ENCODE data around the gene SLC25A51.

The SLC25A51 gene, protein sequence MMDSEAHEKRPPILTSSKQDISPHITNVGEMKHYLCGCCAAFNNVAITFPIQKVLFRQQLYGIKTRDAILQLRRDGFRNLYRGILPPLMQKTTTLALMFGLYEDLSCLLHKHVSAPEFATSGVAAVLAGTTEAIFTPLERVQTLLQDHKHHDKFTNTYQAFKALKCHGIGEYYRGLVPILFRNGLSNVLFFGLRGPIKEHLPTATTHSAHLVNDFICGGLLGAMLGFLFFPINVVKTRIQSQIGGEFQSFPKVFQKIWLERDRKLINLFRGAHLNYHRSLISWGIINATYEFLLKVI

DNA sequence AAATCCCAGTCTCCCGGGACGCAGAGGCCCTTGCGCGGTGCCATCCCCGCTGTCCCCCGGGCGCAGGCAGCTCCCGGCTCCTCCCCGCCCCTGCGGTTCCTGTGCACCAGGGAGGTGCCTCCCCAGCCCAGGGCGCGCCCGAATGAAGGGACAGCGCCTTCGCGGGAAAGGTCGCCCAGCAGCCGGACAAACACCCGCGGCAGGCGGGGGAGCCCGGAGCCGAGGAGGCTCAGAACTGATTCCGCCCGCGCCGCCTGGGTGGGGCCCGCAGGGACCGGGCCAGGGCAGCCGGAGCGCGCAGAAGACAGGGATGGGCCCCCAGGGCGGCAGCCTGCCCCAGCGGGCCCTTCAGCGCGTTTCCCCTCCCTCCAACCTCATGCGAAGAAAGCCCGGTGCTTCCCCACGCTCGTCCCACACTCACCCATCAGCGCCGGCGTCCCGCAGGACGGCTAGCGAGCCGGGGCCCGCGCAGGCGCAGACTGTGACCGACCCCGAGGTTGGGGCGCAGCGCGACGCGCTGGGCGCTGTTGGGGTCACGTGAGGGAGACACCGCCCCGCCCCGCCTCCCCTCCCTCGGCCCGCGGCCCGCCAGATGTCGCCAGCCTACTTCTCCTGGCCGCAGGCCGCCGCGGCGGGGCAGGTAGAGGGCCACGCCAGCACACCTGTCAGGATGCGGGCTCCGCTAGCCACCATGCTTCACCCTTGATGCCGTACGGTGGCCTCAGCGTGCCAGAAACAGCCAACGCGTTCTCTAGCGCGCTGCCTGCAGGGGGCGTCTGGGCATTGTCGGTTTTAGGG lies at the start of gene SLC25A51:
Gene SLC25A51, minus strand, starts transcription at position 481 of the 798 bp plus-strand sequence. CDS start 15,577 bp downstream, outside the sequence.
- H3K27me3 Mint-ChIP-seq (ENCODE audit: low read depth) = no peaks in the 10 kb centered on the region
- H3K9me3 Mint-ChIP-seq = no peaks in the 10 kb centered on the region
- H3K4me1 Mint-ChIP-seq (ENCODE audit: low read depth) = peaks cover 20% of the 10 kb centered on the region
- H3K4me3 Mint-ChIP-seq = peak within 1 kb of the TSS; percentile 89
- H3K36me3 Mint-ChIP-seq (ENCODE audit: low read depth) = peaks cover 5% of the 10 kb centered on the region
- H3K27ac Mint-ChIP-seq = peak within 1 kb of the TSS; percentile 94

DNA sequence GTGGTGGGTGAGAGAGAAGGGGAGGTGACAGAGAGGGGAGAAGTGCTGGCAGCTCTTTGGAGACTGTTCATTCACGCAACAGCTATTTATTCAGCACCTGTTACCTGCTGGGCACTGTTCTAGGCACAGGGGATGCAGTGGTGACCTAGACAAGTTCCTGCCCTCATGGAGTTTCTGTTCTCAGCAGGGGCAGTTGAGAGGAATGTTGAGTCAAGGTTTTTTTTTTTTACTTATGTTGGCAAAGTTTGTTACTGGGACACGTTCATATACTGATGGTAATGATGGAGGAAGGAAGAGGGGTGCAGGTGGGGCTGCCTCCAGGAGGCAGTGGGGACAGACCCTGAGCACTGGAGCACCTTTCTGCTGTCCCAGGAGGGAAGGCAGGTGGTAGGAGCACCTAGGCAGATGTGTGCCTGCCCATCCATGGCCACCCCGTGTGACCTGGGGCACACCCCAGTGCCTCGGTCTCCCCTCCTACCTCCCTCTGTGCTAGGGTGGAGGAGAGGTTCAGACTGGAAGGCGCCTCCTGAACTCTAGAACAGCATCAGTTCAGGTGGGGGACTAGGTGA lies 49.4 kb upstream of the SLC25A51 start:
- Mint-ChIP-seq H3K27me3 (ENCODE audit: low read depth) (no peaks in the 10 kb centered on the region), H3K4me3 (no peak overlapping the region), H3K36me3 (ENCODE audit: low read depth) (no peaks in the 10 kb centered on the region), H3K9me3 (no peaks in the 10 kb centered on the region), H3K27ac (peak overlapping the region; percentile 89), H3K4me1 (ENCODE audit: low read depth) (peaks cover 25% of the 10 kb centered on the region)

DNA sequence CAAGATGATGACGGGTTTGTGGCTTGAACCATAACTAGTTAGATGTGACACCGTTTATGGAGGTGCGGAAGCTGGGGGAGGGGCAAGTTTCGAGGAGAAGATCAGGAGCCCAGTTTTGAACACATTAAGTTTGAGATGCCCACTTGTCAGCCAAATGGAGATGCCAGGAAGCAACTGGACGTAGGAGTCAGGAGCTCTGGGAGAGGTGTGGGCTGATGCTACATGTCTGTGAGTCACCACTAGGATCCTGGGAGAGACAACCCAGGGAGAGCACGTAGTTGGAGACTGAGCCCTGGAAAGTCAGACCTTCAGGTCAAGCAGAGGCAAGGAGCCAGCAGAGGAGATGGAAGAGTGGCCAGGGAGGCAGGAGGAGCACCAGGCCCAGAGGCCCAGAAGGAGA lies 48.8 kb upstream of the SLC25A51 start:
- Mint-ChIP-seq H3K4me3 (no peak overlapping the region), H3K9me3 (no peaks in the 10 kb centered on the region), H3K27me3 (ENCODE audit: low read depth) (no peaks in the 10 kb centered on the region), H3K27ac (peak overlapping the region; percentile 62), H3K4me1 (ENCODE audit: low read depth) (peaks cover 25% of the 10 kb centered on the region), H3K36me3 (ENCODE audit: low read depth) (no peaks in the 10 kb centered on the region)

DNA sequence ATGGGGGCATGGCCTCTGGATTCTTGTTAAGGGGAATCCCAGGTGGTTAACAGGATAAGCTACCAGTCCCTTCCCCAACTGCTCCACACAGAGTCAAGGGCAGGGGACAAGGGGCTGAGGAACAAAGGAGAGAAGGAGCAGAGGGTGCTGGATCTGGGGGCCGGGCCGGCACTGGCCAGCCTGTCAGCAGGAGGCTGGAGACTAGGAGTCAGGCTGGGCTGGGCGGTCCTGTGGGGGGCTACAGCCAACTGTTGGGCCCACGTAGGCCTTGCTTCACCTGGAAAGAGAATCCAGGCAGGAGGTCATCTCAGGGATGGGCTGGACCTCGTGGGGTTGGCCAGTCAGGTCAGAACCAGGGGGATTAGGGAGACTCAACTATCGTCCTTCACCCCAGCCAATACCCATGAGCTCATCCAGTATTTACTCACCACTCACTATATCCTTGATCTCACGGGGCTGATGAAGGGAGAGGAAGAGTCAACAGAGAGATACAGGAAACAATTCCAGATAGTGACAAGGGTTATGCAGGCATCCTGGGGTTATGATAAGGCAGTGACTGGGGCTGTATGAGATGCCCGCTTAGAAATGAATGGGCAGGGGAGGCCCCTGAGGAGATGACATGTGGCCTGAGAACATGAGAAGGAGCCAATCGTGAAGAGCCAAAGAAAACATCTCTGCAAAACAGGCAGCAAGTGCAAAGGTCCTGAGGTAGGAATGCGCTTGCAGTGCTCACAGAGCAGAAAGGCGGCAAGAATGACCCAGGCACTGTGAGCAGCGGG lies 47.9 kb upstream of the SLC25A51 start:
- Mint-ChIP-seq H3K27me3 (ENCODE audit: low read depth) (no peaks in the 10 kb centered on the region), H3K4me1 (ENCODE audit: low read depth) (peaks cover 25% of the 10 kb centered on the region), H3K9me3 (no peaks in the 10 kb centered on the region), H3K4me3 (no peak overlapping the region), H3K27ac (no peak overlapping the region), H3K36me3 (ENCODE audit: low read depth) (no peaks in the 10 kb centered on the region)

DNA sequence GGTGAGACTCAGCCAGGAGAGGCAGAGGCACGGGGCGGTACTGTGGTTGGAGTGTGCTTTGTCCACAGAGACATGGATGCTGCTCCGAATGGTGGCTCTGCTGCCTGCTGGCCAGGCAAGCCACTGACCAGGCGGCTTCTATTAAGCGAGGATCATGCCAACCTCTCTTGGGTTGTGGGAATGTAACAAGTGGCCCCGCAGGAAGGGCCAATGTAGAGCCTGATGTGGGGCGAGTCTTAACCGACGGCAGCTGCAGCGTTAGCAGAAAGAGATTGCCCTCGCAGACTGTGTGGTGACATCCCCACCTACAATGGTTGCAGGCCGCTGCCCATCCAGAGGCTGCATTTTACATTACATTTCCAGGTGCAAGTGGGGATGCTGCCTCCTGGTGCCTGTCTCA lies 46.6 kb upstream of the SLC25A51 start:
- Mint-ChIP-seq H3K4me1 (ENCODE audit: low read depth) (peaks cover 25% of the 10 kb centered on the region), H3K27ac (no peak overlapping the region), H3K27me3 (ENCODE audit: low read depth) (no peaks in the 10 kb centered on the region), H3K4me3 (no peak overlapping the region), H3K9me3 (no peaks in the 10 kb centered on the region), H3K36me3 (ENCODE audit: low read depth) (no peaks in the 10 kb centered on the region)

DNA sequence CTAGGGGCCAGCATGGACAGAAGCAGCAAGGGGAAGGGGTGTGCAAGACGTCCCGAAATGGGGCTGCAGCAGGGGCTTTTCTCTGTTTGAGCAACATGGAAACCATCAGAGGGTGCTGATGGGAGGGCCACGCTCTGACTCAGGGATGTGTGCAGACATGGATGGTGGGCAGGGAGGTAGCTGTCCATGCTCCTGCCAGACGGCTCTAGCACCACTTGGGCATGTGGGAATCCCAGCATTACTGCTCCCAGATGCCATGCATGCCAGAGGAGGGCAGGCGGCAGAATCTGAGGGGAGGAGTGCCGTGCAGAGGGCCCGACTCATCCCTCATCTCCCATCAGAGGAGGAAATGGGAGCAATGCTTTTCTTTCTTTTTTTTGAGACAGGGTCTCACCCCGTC lies 45.6 kb upstream of the SLC25A51 start:
- Mint-ChIP-seq H3K27me3 (ENCODE audit: low read depth) (no peaks in the 10 kb centered on the region), H3K4me1 (ENCODE audit: low read depth) (peaks cover 23% of the 10 kb centered on the region), H3K36me3 (ENCODE audit: low read depth) (no peaks in the 10 kb centered on the region), H3K27ac (no peak overlapping the region), H3K9me3 (no peaks in the 10 kb centered on the region), H3K4me3 (no peak overlapping the region)

DNA sequence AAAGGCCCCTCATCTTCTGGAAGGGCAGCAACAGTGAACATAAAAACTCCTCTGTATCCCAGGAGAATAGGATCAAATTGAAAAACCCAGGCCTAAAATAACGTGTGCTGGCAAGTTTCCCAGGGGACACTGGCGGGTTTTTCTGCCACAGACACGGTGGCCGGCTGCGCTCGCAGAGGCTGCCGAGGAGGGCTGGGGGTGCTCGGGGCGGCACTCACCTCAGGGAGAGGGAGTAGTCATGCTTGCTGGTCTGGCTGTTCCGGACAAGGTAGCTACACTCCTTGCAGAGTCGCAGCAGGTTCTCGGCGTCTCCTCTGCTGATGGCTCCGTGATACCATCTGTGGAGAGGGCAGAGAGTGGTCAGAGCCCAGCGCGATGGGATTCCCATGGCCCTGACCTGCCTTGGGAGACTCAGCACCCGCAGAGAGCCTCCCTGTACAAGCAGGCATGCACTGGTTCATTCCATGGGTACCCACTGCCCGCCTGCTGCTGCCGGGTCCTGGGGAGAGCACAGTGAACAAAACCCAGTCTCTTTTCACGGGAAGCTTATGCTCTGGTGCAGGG lies 44.6 kb upstream of the SLC25A51 start:
- no peak overlapping the region for H3K4me3 Mint-ChIP-seq
- no peaks in the 10 kb centered on the region for H3K36me3 Mint-ChIP-seq (ENCODE audit: low read depth)
- no peaks in the 10 kb centered on the region for H3K9me3 Mint-ChIP-seq
- no peaks in the 10 kb centered on the region for H3K27me3 Mint-ChIP-seq (ENCODE audit: low read depth)
- peaks cover 14% of the 10 kb centered on the region for H3K4me1 Mint-ChIP-seq (ENCODE audit: low read depth)
- no peak overlapping the region for H3K27ac Mint-ChIP-seq

DNA sequence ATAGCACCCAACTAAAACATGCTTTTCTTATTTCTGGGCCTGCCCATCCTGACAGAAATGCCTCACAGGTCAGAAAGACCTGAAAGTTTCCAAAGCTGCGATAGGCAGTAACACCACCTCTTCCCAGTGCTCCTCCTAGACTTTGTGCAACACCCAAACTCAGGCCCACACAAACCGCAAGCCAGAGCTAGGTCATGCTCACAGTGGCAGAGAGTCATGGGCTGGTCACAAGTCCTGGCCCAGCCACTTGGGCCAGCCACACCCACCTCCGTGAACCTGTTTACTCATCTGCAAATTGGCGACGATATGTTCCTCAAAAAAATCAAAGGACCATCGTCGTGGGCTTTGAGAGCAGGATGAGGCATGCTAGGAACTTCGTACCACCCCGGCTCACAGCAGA lies 44.0 kb upstream of the SLC25A51 start:
- H3K4me3 Mint-ChIP-seq = no peak overlapping the region
- H3K27me3 Mint-ChIP-seq (ENCODE audit: low read depth) = no peaks in the 10 kb centered on the region
- H3K9me3 Mint-ChIP-seq = no peaks in the 10 kb centered on the region
- no peak overlapping the region for H3K27ac Mint-ChIP-seq
- H3K4me1 Mint-ChIP-seq (ENCODE audit: low read depth) = peaks cover 8% of the 10 kb centered on the region
- no peaks in the 10 kb centered on the region for H3K36me3 Mint-ChIP-seq (ENCODE audit: low read depth)

DNA sequence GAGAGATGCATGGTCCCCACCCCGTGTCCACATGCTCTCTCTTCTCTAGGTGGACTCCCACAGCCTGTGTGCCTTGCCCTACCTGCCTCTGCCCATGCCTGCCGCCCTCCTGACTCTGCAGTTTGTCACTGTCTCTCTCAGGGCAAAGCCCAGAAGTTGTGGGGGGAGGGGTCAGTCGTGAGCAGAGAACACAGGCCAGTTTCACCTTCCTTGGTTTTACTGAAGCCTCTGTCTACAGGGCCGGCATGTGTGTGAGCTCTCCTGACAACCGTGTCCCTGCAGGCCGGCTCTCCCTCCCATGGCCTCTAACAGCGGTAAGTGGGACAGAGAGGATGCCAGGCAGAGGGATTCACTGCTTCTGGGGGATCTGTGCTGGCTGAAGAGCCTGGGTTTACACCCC lies 43.5 kb upstream of the SLC25A51 start:
- Mint-ChIP-seq H3K36me3 (ENCODE audit: low read depth) (no peaks in the 10 kb centered on the region), H3K9me3 (no peaks in the 10 kb centered on the region), H3K4me1 (ENCODE audit: low read depth) (peaks cover 5% of the 10 kb centered on the region), H3K27me3 (ENCODE audit: low read depth) (no peaks in the 10 kb centered on the region), H3K27ac (no peak overlapping the region), H3K4me3 (no peak overlapping the region)

DNA sequence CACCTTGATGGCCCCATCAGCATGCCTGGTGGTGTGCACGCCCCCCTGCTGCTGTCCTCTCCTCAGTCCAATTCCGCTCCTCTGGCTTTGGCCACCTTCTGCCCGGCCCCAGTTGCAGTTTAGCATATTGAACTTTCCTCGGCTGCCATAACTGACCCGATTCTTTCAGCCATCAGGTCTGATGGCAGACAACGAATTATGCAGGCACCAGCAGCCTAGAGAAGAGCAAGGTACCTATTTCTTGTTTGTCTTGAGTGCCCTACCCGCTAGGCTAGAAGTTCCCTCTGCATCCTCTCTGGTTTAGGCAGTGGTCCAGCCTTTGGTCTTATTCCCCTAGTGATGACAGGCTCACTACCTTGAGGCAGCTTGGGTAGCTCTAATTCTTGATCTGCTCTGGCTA lies 43.0 kb upstream of the SLC25A51 start:
- H3K27ac Mint-ChIP-seq = no peak overlapping the region
- no peaks in the 10 kb centered on the region for H3K36me3 Mint-ChIP-seq (ENCODE audit: low read depth)
- peaks cover 1% of the 10 kb centered on the region for H3K4me1 Mint-ChIP-seq (ENCODE audit: low read depth)
- H3K27me3 Mint-ChIP-seq (ENCODE audit: low read depth) = no peaks in the 10 kb centered on the region
- no peaks in the 10 kb centered on the region for H3K9me3 Mint-ChIP-seq
- no peak overlapping the region for H3K4me3 Mint-ChIP-seq

DNA sequence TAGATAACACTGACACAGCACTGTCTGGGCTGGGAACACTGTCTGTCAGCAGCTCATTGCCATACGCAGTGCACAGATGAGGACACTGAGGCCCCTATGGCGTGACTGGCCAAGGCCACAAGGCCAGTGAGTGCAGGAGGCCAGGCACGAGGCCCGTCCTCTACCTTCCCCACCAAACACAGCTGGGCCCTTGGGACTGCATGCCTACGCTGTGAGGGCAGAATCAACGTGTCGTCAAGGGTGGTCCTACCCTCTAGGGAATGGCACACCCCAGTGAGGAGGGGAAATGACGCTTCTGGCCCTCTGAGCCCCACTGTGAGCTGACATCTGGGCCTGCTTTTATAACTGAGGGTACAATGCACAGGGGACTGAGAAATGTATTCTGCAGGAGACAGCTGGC lies 42.1 kb upstream of the SLC25A51 start:
- Mint-ChIP-seq H3K36me3 (ENCODE audit: low read depth) (no peaks in the 10 kb centered on the region), H3K27ac (no peak overlapping the region), H3K4me1 (ENCODE audit: low read depth) (no peaks in the 10 kb centered on the region), H3K9me3 (no peaks in the 10 kb centered on the region), H3K4me3 (no peak overlapping the region), H3K27me3 (ENCODE audit: low read depth) (no peaks in the 10 kb centered on the region)

DNA sequence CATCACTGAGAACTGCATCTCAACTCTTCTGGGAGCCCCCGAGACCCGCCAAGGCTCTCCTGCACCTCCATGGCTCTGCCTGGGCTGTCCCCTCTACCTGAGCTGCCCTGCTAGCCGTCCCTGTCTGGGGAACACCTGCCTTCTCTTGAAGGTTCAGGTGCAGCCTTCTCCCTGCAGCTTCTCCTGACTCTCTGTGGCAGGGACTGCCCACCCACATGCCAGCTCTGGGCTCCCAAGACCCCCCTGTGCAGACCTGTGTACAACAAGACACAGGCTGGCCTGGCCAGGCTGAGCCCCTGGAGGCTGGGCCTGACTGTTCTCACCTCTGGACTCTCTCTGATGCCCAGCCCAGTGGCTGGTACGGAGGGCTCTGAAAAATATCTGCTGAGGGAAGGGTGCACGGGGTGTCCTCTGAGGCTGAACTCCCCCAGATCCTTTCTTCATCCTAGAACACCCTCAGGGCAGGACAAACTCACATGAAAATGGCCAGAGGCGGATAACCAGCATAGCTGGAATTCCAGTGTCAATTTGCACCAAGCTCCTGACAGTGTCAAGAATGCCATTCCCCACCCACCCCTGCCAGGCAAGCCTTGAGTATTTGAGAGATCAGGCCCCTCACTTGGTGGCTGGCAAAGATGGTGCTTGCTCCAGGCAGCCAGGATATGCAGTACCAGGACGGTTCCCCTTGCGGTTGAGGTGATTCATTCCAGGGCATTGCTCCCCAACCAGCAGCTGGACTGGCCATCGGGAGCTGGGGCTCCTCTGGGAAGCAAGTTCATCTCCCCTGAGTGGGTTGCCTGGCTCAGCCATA lies 40.9 kb upstream of the SLC25A51 start:
- no peaks in the 10 kb centered on the region for H3K4me1 Mint-ChIP-seq (ENCODE audit: low read depth)
- no peaks in the 10 kb centered on the region for H3K36me3 Mint-ChIP-seq (ENCODE audit: low read depth)
- no peak overlapping the region for H3K27ac Mint-ChIP-seq
- no peaks in the 10 kb centered on the region for H3K27me3 Mint-ChIP-seq (ENCODE audit: low read depth)
- no peaks in the 10 kb centered on the region for H3K9me3 Mint-ChIP-seq
- H3K4me3 Mint-ChIP-seq = no peak overlapping the region

DNA sequence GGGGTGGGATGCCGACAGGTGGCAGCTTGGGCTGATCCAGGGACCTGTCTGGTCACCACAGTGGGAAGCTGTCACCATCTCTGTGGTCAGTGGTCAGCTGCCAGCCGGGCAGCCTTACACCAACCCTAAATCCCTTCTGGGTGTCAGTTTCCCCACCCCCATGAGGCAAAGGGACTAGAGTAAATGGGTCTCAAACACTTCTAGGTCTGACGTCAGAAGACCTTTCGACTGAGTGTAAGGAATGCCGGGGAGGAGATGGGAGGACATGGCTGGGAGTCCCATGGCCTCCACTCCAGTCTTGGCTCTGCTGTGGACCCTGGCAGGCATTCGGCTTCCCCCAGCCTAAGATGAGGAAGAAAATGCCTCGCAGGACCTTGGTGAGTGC lies 40.3 kb upstream of the SLC25A51 start:
- Mint-ChIP-seq H3K27ac (no peak overlapping the region), H3K4me1 (ENCODE audit: low read depth) (no peaks in the 10 kb centered on the region), H3K36me3 (ENCODE audit: low read depth) (no peaks in the 10 kb centered on the region), H3K9me3 (no peaks in the 10 kb centered on the region), H3K27me3 (ENCODE audit: low read depth) (no peaks in the 10 kb centered on the region), H3K4me3 (no peak overlapping the region)

Measured in T-helper 1 cell treated with Interleukin-12 subunit alpha and Interleukin-12 subunit beta and Interleukin-4 antibody, amounts not matched to agents 30 μg/mL and 1 μg/mL, for 36 hours (primary cell).